IPS-18c (cell line): ENCODE data around the gene B3GALT5.

ENCODE experiments used
- H3K4me3 ChIP-seq: 2 replicates; pipeline ENCODE4 v1.7.0; 2013; ENCODE audit warnings: low read depth, mild to moderate bottlenecking, low read length, moderate library complexity; ENCODE audit not compliant: insufficient read depth
- H3K9me3 ChIP-seq: one replicate; pipeline ENCODE4 v1.6.1; 2013; ENCODE audit warnings: mild to moderate bottlenecking, low read length, moderate library complexity; ENCODE audit not compliant: control insufficient read depth, insufficient read depth

The B3GALT5 gene

GRCh38 chr21:39657091-39657689 is 44.5 kb downstream of the B3GALT5 start:
- H3K9me3 ChIP-seq, result peaks cover 10% of the 10 kb centered on the region
- H3K4me3 ChIP-seq, result no peak overlapping the region

- Histone ChIP-seq H3K4me3 (no peak overlapping the region), H3K9me3 (peaks cover 7% of the 10 kb centered on the region)
Observed at GRCh38 chr21:39658066-39658465, 45.3 kb downstream of the B3GALT5 start.

GRCh38 chr21:39659070-39659815 is 46.5 kb downstream of the B3GALT5 start:
- Histone ChIP-seq H3K4me3 (no peak overlapping the region), H3K9me3 (peaks cover 7% of the 10 kb centered on the region)

GRCh38 chr21:39660191-39660980 is 47.6 kb downstream of the B3GALT5 start:
- peaks cover 7% of the 10 kb centered on the region for H3K9me3 ChIP-seq
- no peak overlapping the region for H3K4me3 ChIP-seq

DNA sequence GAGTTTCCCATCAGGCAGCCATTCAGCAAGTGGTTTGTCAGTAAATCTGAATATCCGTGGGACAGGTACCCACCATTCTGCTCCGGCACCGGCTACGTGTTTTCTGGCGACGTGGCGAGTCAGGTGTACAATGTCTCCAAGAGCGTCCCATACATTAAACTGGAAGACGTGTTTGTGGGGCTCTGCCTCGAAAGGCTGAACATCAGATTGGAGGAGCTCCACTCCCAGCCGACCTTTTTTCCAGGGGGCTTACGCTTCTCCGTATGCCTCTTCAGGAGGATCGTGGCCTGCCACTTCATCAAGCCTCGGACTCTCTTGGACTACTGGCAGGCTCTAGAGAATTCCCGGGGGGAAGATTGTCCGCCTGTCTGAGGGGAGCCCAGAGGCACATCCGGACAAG is 48.4 kb downstream of the B3GALT5 start:
- Histone ChIP-seq H3K4me3 (no peak overlapping the region), H3K9me3 (peaks cover 5% of the 10 kb centered on the region)

DNA sequence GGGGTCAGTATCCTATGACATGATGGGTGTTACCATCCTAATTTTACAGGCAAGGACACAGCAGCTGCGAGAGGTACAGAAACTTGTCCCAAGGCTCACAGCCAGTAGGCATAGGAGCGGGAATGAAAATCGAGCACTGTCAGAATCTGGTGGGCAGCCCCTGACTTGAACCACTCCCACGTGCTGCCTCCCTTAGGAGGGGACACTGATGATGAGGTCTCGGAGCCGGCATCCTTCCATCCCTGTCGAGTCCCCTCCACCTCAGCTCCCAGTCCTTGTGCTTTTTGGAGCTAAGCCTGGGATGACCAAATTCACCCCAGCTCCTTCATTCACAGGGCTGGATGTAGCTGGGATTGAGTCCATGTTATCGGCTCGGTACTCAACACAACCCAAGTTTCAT is 49.0 kb downstream of the B3GALT5 start:
- Histone ChIP-seq H3K4me3 (no peak overlapping the region), H3K9me3 (peaks cover 5% of the 10 kb centered on the region)

GRCh38 chr21:39662411-39662953 is 49.7 kb downstream of the B3GALT5 start:
- Histone ChIP-seq H3K4me3 (no peak overlapping the region), H3K9me3 (peaks cover 5% of the 10 kb centered on the region)

DNA sequence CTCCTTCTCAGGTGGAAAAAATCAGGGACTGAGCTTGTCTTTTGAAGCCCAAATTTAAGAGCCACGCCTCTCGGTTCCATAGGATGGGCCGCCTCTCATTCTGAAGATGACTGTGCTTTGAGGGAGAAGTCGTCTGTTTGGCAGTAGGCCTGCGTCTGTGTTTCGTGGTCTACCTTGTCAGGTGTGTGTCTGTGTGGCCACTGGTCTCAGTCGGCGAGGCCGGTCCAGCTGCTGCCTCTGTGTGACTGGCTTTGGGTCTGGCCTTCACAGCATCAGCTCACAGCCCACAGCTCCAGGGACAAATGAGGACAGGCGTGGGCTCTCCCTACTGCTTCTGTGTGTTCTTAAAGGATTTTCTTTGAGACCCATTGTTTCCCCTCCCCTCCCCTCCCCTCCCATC is 50.3 kb downstream of the B3GALT5 start:
- H3K9me3 ChIP-seq, result peaks cover 5% of the 10 kb centered on the region

DNA sequence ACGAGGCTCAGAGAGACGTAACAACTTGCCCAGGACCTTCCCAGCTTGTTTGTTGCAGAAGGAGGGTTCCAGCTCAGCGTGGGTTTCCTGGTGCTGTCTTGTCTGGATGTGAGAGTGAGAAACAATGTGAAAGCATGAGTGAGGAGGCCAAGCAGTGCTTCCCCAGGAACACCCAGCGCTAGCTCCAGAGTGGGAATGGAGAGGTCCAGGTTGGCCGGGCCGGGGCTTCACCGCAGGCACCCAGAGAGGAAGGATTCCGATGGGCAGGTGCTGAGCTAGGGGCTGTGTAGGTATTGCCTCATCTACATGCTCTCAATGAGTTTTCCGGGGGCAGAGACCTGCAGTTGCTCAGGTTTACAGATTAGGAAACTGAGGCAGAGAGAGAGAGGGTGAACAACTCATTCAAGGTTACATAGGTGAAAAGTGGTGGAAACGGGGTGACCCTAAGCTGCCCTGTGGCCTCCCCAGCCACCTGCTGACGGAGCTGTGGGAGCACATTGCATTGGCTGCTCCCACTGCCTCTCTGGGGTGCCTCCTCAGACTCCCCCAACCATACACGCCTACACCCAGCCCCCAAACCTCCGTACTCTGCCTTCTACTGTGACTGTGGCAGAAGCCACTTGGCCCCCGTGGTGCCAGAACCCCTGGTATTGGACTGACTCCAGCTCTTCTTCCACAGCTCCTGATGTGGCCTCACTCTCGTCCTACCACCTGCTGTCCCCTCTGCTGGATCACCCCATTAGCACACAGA is 51.2 kb downstream of the B3GALT5 start:
- peaks cover 5% of the 10 kb centered on the region for H3K9me3 ChIP-seq

More for the DNA sequence above, 50.3 kb downstream of the B3GALT5 start:
- H3K4me3 ChIP-seq, result no peak overlapping the region

GRCh38 chr21:39664586-39664985 is 51.8 kb downstream of the B3GALT5 start:
- Histone ChIP-seq H3K9me3 (peaks cover 5% of the 10 kb centered on the region), H3K4me3 (no peak overlapping the region)

More for the DNA sequence above, 51.2 kb downstream of the B3GALT5 start:
- H3K4me3 ChIP-seq, result no peak overlapping the region

DNA sequence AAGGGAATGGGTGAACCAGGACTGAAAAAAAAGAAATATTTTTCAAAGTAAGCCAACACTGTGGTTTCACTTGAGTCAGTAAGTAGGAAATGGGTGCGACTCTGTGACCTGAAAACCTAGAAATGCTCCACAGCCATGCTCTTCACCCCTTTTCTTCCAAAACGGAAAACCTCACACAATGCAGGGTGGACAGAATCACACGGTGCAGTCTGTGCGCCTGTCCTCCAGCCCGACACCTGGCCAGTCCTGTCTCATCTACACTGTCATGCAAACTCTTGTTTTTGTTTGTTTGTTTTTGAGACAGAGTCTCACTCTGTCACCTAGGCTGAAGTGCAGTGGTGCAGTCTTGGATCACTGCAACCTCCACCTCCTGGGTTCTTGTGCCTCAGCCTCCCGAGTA is 53.3 kb downstream of the B3GALT5 start:
- H3K4me3 ChIP-seq, result no peak overlapping the region

GRCh38 chr21:39666681-39667315 is 54.1 kb downstream of the B3GALT5 start:
- Histone ChIP-seq H3K9me3 (no peaks in the 10 kb centered on the region), H3K4me3 (no peak overlapping the region)

More for the DNA sequence above, 53.3 kb downstream of the B3GALT5 start:
- peaks cover 2% of the 10 kb centered on the region for H3K9me3 ChIP-seq

- Histone ChIP-seq H3K9me3 (no peaks in the 10 kb centered on the region), H3K4me3 (no peak overlapping the region)
Observed at GRCh38 chr21:39667353-39667891, 54.7 kb downstream of the B3GALT5 start.

DNA sequence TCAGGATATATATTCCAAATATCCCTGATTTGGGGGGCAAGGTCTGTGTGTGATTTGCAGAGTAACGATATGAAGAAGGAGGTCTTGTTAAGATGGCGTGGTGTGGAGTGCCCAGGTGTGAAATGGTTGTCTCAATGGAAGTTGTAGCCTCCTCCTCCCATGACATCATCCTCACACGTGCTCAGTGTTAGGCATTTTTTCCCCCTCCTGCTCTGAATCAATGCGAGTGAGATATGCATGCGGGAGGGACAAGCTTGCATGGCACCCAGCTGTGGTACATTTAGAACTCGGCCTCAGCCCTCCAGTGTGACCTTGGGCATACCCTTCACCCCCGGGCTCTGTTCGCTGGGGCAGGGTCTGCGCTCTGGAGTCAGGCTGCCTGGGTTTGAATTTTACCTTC is 55.6 kb downstream of the B3GALT5 start:
- no peaks in the 10 kb centered on the region for H3K9me3 ChIP-seq
- H3K4me3 ChIP-seq, result no peak overlapping the region

DNA sequence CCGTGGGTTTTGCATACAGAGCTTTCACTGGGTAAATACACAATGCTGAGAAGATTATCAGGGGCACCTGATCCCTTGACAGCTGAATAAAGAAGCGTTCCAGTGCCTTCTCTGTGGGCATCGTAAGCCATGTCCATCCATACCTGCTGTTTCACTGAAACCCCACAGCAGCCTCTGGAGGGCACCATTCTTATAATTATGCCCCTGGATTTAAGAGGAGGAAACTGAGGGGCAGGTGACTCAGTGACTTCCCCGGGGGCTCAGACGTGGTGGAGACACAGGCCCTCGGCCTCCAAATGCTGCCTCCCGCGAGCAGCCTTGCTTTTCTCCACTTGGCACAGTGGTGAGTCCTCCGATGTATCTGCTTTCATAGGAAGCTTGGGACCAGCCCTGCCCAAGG is 56.7 kb downstream of the B3GALT5 start:
- H3K4me3 ChIP-seq, result no peak overlapping the region
- no peaks in the 10 kb centered on the region for H3K9me3 ChIP-seq

- H3K4me3 ChIP-seq, result no peak overlapping the region
- H3K9me3 ChIP-seq, result no peaks in the 10 kb centered on the region
Observed at GRCh38 chr21:39669976-39670661, 57.4 kb downstream of the B3GALT5 start.
